GM12864 (cell line): ENCODE data around the gene CREBL2.
"Not testable (repeated sequence)": the region's sequence is repeated elsewhere in the genome, so short reads cannot be mapped to it uniquely, and the experiment has no call there.

Experiments used
- DNase-seq: peaks from one replicate; pipeline ENCODE4 v3.0.0-alpha.2; 2011; ENCODE audit warnings: low read depth
- H3K4me3 ChIP-seq: 2 replicates; pipeline ENCODE4 v1.5.1; 2011; ENCODE audit warnings: mild to moderate bottlenecking, low read depth, low read length, control low read depth
- CTCF ChIP-seq: IDR thresholded peaks from 2 replicates; pipeline ENCODE4 v1.5.1; 2011; ENCODE audit warnings: low read depth, mild to moderate bottlenecking, moderate library complexity, low read length, control low read depth, inconsistent platforms; ENCODE audit errors: missing control alignments

CREBL2 gene

DNA sequence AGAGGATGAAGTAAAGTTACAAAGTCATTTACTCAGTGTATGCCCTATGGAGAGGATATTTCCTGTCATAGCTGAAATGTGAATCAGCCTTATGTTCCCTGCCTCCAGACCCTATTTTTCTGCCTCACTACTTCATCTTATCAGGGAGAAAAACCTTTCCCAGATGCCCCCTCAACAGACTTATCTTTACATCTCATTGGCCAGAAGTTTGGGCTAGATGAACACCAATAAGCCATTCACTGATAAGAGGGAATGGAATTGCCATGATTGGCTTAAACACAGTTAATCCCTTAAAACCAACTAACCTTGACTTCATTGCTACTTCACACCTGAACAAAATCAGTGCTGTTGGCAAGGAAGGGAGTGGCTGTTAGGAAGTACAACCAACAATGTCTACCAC is 40.1 kb downstream of the CREBL2 start:
- no peak for TF ChIP-seq CTCF
- no peak overlapping the region for H3K4me3 ChIP-seq
- no peak for DNase-seq

- not testable (repeated sequence) for H3K4me3 ChIP-seq, DNase-seq
These were observed 41.0 kb downstream of the CREBL2 start for GRCh38 chr12:12652704-12653103.

GRCh38 chr12:12653922-12654321 is 42.2 kb downstream of the CREBL2 start:
- DNase-seq, result no peak
- no peak overlapping the region for H3K4me3 ChIP-seq
- no peak for TF ChIP-seq CTCF

- DNase-seq, result no peak
- TF ChIP-seq CTCF, result no peak
- H3K4me3 ChIP-seq, result no peak overlapping the region
These were observed 43.2 kb downstream of the CREBL2 start for GRCh38 chr12:12654691-12655460.

DNA sequence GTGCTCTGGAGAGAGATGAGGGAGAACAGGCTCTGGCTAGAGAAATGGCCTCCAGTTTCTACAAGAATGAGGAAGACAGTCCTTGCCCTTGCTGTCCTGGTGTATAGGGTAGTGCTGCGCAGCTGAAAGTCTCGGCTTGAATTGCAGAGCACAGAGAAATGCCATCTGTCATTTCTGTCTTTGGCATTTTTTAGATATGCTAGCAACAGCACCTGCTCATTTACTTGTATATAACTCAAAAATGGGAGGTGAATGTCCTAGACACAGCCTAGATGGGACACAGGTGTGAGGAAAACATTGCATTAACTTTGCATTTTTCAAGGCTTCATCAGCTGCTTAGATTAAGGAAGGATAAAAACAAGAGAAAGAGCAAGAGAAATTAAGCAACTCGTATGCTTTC is 48.5 kb downstream of the CREBL2 start:
- no peak overlapping the region for H3K4me3 ChIP-seq
- no peak for TF ChIP-seq CTCF
- DNase-seq, result no peak

GRCh38 chr12:12661086-12661856 is 49.6 kb downstream of the CREBL2 start:
- no peak for TF ChIP-seq CTCF
- DNase-seq, result no peak
- H3K4me3 ChIP-seq, result no peak overlapping the region

DNA sequence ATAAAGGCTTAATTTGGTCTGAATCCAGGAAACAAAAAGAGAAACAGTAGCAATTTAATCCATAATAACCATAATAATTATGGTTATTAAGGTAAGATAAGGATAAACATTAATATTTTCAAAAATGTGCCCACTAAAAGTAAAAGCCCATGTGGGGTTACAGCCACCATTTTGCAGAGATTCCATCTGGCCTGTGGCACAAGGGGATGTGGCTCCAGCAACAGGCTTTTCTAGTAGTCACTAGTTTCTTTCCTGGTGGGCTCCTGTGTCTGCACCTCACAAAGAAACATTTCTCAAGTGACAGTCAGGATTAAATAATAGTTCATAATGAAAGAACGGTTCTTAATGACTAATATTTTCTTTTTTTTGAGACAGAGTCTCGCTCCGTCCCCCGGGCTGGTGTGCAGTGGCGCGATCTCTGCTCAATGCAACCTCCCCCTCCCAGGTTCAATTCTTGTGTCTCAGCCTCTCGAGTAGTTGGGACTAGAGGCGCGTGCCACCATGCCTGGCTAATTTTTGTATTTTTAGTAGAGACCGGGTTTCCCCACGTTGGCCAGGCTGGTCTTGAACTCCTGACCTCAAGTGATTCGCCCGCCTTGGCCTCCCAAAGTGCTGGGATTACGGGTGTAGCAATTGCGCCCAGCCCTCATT is 52.1 kb downstream of the CREBL2 start:
- DNase-seq, result no peak
- no peak for TF ChIP-seq CTCF
- H3K4me3 ChIP-seq, result no peak overlapping the region; the same call in 1 of the 2 replicates
